ENCODE measurements around the gene RAB39A.

RAB39A gene

DNA sequence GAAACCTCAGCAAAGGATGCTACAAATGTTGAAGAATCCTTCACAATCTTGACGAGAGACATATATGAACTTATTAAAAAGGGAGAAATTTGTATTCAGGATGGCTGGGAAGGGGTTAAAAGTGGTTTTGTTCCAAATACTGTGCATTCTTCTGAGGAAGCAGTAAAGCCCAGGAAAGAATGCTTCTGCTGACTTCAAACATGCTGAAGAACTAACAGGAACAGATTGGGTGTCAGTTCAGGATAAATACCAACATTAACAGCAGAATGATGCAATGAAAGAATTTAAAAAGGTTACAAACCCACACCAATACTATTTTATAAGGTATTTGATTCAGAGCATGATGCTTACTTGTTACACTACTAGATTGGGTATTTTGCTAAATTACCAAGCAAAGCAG is 33.9 kb downstream of the RAB39A start:
- no peak for DNase-seq

DNA sequence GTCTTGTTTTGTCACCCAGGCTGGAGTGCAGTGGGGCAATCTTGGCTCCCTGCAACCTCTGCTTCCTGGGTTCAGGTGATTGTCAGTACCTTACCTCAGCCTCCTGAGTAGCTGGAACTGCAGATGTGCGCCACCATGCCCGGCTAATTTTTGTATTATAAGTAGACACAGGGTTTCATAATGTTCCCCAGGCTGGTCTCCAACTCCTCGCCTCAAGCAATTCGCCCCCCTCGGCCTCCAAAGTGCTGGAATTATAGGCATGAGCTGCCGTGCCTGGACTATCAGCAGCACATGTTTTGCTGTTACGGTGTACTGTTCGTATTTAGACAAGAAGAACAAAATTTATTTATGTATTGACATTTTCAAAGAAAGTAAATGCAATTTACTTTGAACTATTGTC is 34.8 kb downstream of the RAB39A start:
- no peak for DNase-seq

DNA sequence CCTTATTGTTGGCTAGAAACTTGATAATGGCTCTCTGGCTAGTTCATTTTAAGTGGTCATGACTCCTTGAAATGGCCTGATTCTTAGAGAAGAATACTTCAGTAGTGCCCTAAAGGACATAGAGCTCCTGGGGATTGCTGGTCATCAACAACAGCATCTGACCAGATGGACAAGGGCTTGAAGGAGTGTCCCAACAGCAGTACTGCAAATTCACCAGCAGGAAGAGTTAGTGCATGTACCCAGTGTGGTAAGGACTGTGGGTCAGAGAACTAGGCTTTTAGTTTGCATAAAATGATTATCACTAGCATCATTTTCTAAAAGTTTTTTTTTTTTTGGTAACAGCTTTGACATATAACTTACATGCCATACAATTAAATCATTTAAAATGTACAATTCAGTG is 41.0 kb downstream of the RAB39A start:
- DNase-seq: no peak

DNA sequence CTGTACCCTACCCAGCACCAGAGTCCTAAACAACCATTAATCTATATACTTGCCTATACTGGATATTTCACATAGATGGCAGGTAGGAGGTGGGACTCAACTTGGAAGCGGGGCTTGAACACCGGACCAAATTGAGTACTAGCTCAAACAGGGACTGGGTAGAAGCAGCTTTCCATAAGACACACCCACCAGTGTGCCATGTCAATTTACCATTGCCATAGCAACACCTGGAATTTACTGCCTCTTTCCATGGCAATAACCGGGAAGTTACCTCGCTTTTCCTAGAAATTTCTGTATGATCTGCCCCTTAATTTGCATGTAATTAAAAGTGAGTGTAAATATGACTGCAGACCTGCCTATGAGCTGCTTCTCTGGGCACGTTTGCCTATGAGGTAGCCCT is 41.8 kb downstream of the RAB39A start:
- DNase-seq: peak; percentile 56

DNA sequence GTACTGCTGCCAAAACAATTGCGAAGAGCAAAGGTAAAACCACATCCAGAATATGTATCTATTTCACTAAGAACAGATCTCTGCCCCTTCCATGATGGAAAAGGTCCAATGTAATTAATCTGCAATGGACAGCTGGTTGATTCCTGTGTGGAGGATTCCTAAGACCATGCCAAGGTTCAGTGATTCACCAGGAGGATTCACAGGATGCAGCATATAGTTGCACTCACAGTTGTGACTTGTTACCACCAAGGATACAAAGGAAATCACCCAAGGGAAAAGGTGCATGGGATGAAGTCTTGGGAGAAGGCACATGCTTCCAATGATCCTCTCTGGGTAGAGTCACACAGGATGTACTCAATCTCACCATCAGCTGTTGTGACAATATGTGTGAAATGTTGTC is 45.4 kb downstream of the RAB39A start:
- no peak for DNase-seq

DNA sequence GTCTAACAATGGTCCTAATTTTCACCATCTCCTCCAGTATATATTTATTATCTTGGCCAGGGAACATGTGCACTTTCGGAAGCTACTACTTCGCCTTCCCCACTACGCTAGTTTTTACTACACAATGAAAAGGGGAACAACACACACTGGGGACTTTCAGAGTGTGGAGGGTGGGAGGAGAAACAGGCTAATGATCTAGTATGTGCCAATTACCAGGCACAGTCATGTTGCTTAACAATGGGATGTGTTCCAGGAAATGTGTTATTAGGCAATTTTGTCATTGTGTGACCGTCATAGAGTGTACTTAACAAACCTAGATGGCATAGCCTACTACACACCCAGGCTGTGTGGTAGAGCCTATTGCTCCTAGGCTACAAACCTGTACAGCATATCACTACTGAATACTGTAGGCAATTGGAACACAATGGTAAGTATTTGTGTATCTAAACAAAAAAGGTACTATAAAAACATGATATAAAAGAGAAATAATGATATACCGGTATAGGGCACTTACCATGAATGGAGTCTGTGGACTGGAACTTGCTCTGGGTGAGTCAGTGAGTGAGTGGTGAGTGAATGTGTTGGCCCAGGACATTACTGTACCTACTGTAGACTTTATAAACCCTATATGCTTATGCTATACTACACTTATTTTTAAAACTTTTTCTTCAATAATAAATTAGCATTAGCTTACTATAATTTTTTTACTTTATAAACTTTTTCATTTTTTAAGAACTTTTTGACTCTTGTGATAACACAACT is 60.3 kb downstream of the RAB39A start:
- no peak for DNase-seq

DNA sequence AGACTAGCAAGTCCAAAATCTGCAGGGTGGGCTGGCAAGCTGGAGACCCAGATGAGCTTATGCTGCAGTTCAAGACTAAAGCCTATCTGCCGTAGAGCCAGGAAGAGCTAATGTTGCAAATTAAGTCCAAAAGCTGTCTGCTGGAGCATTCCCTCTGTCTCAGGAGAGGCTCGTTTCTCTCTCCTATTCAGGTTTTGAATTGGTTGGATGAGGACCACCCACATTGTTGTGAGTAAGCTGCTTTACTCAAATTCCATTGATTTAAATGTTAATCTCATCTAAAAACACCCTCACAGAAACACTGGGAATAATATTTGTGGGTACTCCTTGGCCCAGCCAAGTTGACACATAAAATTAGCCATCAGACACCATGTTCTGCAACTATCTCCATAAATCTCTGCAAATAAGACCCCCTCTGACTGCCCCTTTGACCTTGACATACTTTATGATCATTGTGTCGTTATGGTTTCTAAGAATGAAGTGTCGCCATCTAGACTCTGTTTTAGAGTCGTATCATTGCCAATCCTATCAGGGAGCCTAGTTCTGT is 63.7 kb downstream of the RAB39A start:
- DNase-seq: no peak

DNA sequence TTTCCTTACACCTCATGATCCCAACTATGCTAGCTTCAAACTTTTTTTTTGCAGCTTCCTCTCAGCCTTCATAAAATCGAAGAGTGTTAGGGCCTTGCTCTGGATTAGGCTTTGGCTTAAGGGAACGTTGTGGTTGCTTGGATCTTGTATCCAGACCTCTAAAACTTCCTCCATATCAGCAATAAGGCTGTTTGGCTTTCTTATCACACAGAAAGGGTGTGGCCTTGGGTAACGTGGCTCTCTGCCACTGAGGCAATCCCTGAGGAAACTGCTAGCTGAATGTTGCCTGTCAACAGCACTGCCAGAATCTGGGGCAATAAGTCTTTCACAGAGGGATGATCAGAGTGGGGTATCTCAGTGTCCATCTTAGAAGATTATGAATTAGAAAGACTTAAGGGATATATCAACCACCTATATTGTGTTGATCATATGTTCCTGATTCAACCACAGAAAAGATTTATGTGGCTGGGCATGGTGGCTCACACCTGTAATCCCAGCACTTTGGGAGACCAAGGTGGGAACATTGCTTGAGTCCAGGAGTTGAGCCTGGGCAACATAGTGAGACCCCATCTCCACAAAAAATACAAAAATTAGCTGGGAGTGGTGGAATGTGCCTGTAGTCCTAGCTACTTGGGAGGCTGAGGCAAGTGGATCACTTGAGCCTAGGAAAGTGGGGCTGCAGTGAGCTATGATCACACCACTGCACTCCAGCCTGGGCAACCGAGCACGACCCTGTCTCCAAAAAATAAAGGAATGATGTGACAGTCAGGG is 67.9 kb downstream of the RAB39A start:
- no peak for DNase-seq

DNA sequence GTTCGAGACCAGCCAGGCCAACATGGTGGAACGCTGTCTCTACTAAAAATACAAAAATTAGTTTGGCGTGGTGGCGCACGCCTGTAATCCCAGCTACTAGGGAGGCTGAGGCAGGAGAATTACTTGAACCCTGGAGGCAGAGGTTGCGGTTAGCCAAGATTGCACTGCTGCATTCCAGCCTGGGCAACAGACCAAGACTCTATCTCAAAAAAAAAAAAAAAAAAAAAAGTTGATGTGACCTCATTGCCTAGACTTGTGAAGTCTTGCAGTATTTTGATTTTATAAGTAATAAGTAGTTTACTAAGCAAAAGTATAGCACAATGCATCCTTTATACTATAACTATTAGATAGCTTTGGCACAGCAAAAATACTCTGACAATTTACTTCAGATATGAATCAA is 70.5 kb downstream of the RAB39A start:
- no peak for DNase-seq

DNA sequence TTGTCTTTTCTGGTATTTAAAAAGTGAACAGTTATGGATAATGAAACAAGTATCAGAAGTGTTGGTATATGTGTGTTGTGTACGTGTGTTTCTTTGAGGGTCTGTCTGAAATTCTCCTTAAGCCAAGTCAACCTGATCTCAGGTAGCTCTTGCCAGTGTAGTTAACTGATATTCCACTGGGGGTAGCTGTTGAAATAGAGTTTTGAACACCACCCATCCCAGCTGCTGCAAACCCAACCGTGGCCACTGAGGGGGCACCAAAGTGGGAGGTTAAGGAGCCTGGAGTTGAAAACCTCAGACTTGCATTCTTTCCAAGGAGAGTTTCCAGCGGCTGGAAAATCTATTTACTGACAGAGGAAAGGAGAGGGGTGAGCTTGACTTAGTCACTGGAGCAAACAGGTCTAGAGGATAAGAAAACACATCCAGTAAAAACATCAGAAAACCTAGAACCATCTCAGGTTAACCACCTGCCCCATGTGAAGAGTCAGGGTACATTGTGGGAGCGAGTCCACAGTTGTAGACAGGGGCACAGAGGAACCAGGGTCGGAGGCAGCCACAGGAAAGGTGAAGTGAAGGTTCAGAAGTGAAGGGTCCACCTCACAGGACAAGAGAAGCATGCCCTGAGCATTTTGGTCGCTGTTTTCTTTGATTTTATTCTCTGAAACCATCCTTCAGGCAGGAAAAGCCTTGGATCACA is 71.7 kb downstream of the RAB39A start:
- DNase-seq: no peak

DNA sequence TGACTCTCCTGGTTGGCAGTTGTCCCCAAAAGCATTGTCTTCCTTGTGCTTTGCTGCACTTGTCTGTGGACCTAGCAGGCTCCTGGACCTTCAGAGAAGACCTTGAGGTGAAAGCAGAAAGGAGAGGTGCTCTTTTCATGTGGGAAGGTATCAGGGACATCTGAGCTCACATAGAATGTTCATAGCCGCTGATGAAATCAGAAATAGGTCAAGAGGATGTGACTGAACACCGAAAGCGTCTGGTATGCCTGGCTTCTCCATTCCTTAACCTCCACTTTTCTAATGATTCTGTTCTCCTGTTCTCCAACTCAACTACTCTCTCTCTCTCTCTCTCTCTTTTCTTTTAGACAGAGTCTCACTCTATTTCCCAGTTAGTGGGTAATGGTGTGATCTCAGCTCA is 74.2 kb downstream of the RAB39A start:
- no peak for DNase-seq

DNA sequence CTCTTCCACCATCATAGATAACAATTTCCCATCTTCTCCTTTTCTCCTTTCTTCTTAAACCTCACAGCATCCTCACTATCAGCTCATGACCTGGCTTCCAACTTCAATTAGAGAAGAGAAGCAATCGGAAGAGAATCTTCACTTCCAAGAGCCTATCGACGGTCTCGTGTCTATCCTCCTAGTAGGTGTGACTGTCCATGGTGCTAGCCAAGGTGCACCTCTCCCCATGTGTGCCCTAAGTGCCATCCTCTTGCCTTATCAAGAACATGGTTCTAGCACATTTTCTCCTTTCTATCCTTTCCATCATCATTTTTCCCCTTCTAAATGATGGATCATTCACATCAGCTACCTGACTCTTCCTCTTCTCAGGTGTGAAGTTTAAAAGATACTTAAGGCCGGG is 75.4 kb downstream of the RAB39A start:
- no peak for DNase-seq

DNA sequence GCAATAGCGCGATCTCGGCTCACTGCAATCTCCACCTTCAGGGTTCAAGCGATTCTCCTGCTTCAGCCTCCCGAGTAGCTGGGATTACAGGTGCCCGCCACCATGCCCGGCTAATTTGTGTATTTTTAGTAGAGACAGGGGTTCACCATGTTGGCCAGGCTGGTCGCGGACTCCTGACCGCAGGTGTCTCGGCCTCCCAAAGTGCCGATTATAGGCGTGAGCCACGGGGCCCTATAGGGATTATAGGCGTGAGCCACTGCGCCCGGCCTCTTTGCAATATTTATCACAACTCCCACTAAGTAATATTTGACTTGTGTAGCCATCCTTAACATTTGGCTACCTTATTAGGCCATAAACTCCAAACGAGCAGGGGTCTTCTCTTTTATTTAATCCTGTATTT is 79.6 kb downstream of the RAB39A start:
- no peak for DNase-seq

DNA sequence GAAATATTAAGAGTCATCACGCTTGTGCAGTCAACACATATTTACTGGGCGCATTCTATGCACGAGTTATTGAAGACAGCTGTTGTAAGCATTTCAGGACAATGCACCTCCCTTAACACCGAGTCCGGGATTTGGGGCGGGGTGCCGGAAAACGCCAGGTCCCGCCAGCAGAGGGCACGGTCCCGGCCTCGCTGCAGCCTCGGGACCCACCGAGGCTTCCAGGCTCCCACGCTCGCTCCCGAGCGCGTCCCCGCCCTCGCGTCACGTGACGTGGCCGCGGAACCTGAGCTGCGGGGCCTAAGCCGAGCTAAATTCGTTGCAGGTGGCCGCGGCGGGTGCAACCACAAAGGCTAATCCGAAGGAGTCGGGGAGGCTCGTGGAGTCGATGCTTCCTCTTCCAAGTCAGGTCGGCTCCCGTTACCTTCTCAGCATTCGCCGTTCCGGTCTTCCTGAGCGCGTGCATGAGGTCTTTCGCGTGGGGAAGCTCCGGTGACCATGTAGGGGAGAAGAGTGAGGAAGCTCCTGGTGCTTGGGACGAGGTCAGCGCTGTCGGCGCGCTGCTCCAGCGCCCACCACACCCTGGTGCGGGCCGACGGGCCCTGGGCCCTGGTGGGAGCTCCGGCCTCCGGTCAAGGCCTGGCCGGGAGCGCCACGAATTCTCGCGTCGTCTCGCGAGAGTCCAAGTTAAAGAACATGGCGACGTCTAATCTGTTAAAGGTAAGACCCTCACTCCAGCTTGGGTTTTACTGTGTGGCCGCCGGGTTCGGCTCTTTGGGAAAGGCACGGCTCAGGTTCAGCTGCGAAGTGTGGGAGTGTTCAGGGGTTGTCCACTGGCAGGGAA is 80.6 kb downstream of the RAB39A start, which contains the start of gene CUL5:
TSS of gene CUL5 (plus strand) at position 243 of the 841 bp plus-strand sequence. CDS start at position 694, 451 bp downstream.
- peak; percentile 93 for DNase-seq

DNA sequence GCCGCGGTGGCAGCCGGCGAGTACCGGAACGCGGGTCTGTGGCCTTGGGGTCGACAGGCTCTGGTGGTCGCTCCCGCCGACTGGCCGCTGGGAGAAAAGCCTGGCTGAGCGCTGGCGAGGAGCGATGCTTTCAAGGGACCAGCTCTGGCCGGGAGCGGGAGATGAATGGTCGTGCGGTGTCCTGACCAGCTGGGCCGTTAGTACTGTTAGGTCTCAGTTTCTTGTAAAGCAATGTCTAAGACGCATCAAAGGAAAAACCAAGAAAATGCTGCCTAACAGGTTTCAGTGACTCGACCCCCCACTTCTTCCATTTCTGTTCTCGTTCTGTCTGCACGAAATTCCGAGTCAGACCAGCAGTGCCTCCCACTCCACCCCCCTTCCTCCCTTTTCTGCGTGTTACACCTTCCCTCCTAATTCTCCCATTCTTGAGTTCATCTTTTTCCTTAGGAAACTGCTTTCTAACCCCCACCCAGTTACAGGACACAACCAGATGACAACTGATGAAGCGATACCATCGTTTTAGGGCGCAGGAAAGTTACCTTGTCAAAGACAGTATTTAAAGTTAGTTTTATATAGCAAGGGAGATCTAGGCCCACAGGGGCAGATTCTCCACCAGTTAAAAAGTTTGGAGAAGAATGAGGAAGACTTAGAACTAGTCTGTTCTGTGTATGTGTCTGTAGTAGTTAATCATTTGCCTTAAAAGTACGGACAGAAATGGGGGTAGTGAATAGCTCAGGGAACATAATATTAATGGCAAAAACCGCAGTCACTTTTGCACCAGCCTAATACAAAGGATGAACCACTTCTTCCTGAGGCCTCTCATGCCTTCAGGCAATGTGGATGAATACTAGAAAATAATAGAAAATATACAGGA is 81.5 kb downstream of the RAB39A start:
- no peak for DNase-seq

DNA sequence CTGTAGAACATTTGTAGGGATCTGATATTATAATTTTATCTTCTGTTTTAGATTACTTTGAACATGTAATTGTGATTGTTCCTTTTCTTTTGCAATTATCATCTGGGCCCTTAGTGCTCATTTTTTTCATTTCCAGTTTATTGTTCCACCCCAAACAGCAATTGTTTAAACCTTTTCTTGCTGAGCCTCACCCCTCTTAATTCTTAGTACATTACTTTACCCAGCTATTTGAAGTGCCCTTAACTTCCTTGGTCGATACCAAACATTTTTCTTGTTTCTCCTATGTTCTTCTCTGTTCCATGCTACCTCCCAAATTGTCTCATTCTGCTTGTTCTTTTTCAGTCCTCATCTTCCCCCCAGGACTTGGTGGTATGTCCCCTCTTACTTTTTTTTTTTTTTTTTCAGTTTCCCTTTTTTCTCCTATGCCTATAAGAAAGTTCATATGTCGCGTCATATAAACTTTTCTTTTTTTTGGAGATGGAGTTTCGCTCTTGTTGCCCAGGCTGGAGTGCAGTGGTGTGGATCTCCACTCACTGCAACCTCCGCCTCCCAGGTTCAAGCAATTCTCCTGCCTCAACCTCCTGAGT is 84.0 kb downstream of the RAB39A start:
- DNase-seq: no peak
